ENCODE measurements around the gene SPDEF. TPM values are rescaled to one million over a fixed set of nuclear protein-coding genes. Genes with fewer than 3 reads are reported as not detected.

SPDEF gene
- total RNA-seq, 2 experiments from 2014 or later: 0.34 to 0.54 TPM

- DNase-seq (ENCODE audit: low spot score): no peak
- TF ChIP-seq CTCF (conservative IDR thresholded peaks at IDR 0.05; ENCODE audit: low read length) (no peak), EZH2phosphoT487 (IDR thresholded peaks at IDR 0.05; ENCODE audit: borderline replicate concordance, low read depth, low read length) (no peak)
- Histone ChIP-seq H3K9me2 (ENCODE audit: insufficient read depth, low read length) (no peaks in the 10 kb centered on the region), H3K79me2 (ENCODE audit: insufficient read depth, low read depth, low read length) (no peaks in the 10 kb centered on the region), H4K20me1 (ENCODE audit: insufficient read depth, low read length) (no peaks in the 10 kb centered on the region), H3K36me3 (ENCODE audit: insufficient read depth, low read length) (no peaks in the 10 kb centered on the region), H2AFZ (ENCODE audit: low read length) (no peak overlapping the region), H3K9me3 (ENCODE audit: low read length) (no peaks in the 10 kb centered on the region), H3K4me3 (ENCODE audit: low read depth, low read length, poor library complexity, severe bottlenecking) (no peak overlapping the region), H3K27ac (ENCODE audit: low read depth, low read length, poor library complexity, severe bottlenecking) (no peak overlapping the region), H3K4me1 (ENCODE audit: insufficient read depth, low read length, poor library complexity, severe bottlenecking) (no peaks in the 10 kb centered on the region), H3K4me2 (ENCODE audit: low read length) (no peak overlapping the region)
- POLR2A ChIA-PET: no interaction called here
- intact Hi-C loops (cut with micrococcal nuclease; ENCODE audit: unreplicated experiment): no loop called here
- CTCF ChIA-PET (ENCODE audit: unreplicated experiment): no interaction called here
- no TSS peak for BruUV-seq (replicated peaks)
Observed at GRCh38 chr6:34572585-34572984, 16.5 kb upstream of the SPDEF start.

- no TSS peak for BruUV-seq (replicated peaks)
- Histone ChIP-seq H3K36me3 (ENCODE audit: insufficient read depth, low read length) (no peaks in the 10 kb centered on the region), H3K9me3 (ENCODE audit: low read length) (no peaks in the 10 kb centered on the region), H3K79me2 (ENCODE audit: insufficient read depth, low read depth, low read length) (no peaks in the 10 kb centered on the region), H3K4me3 (ENCODE audit: low read depth, low read length, poor library complexity, severe bottlenecking) (no peak overlapping the region), H3K4me2 (ENCODE audit: low read length) (no peak overlapping the region), H3K9me2 (ENCODE audit: insufficient read depth, low read length) (no peaks in the 10 kb centered on the region), H2AFZ (ENCODE audit: low read length) (no peak overlapping the region), H3K27ac (ENCODE audit: low read depth, low read length, poor library complexity, severe bottlenecking) (no peak overlapping the region), H3K4me1 (ENCODE audit: insufficient read depth, low read length, poor library complexity, severe bottlenecking) (no peaks in the 10 kb centered on the region), H4K20me1 (ENCODE audit: insufficient read depth, low read length) (no peaks in the 10 kb centered on the region)
- TF ChIP-seq EZH2phosphoT487 (IDR thresholded peaks at IDR 0.05; ENCODE audit: borderline replicate concordance, low read depth, low read length) (no peak), CTCF (conservative IDR thresholded peaks at IDR 0.05; ENCODE audit: low read length) (no peak)
- ChIA-PET CTCF (ENCODE audit: unreplicated experiment) (no interaction called here), POLR2A (no interaction called here)
- no peak for DNase-seq (ENCODE audit: low spot score)
- intact Hi-C loops (cut with micrococcal nuclease; ENCODE audit: unreplicated experiment): no loop called here
Observed at GRCh38 chr6:34572021-34572420, 15.9 kb upstream of the SPDEF start.

- TF ChIP-seq EZH2phosphoT487 (IDR thresholded peaks at IDR 0.05; ENCODE audit: borderline replicate concordance, low read depth, low read length): no peak
- no peak for TF ChIP-seq CTCF (conservative IDR thresholded peaks at IDR 0.05; ENCODE audit: low read length)
- BruUV-seq (replicated peaks): no TSS peak
- Histone ChIP-seq H2AFZ (ENCODE audit: low read length) (no peak overlapping the region), H3K9me2 (ENCODE audit: insufficient read depth, low read length) (no peaks in the 10 kb centered on the region), H3K36me3 (ENCODE audit: insufficient read depth, low read length) (no peaks in the 10 kb centered on the region), H3K79me2 (ENCODE audit: insufficient read depth, low read depth, low read length) (no peaks in the 10 kb centered on the region), H3K4me2 (ENCODE audit: low read length) (no peak overlapping the region), H4K20me1 (ENCODE audit: insufficient read depth, low read length) (no peaks in the 10 kb centered on the region), H3K27ac (ENCODE audit: low read depth, low read length, poor library complexity, severe bottlenecking) (no peak overlapping the region), H3K9me3 (ENCODE audit: low read length) (no peaks in the 10 kb centered on the region), H3K4me3 (ENCODE audit: low read depth, low read length, poor library complexity, severe bottlenecking) (no peak overlapping the region), H3K4me1 (ENCODE audit: insufficient read depth, low read length, poor library complexity, severe bottlenecking) (no peaks in the 10 kb centered on the region)
- intact Hi-C loops (cut with micrococcal nuclease; ENCODE audit: unreplicated experiment): no loop called here
- DNase-seq (ENCODE audit: low spot score): no peak
- CTCF ChIA-PET (ENCODE audit: unreplicated experiment): no interaction called here
- POLR2A ChIA-PET: interaction anchor here (0.6 kb wide), 1 partner anchor 10 kb away, joined by 3 read pairs; no protein-coding TSS in a partner anchor
Observed at GRCh38 chr6:34571388-34571787, 15.3 kb upstream of the SPDEF start.
